HG03432 (cell line): ENCODE data around the gene STOX2.

Experiments
- ATAC-seq: cut with Tn5 transposase; IDR thresholded peaks from one replicate; pipeline ENCODE4 v1.9.1; 2021; ENCODE audit warnings: mild to moderate bottlenecking, moderate library complexity; ENCODE audit not compliant: unreplicated experiment

STOX2 gene, protein sequence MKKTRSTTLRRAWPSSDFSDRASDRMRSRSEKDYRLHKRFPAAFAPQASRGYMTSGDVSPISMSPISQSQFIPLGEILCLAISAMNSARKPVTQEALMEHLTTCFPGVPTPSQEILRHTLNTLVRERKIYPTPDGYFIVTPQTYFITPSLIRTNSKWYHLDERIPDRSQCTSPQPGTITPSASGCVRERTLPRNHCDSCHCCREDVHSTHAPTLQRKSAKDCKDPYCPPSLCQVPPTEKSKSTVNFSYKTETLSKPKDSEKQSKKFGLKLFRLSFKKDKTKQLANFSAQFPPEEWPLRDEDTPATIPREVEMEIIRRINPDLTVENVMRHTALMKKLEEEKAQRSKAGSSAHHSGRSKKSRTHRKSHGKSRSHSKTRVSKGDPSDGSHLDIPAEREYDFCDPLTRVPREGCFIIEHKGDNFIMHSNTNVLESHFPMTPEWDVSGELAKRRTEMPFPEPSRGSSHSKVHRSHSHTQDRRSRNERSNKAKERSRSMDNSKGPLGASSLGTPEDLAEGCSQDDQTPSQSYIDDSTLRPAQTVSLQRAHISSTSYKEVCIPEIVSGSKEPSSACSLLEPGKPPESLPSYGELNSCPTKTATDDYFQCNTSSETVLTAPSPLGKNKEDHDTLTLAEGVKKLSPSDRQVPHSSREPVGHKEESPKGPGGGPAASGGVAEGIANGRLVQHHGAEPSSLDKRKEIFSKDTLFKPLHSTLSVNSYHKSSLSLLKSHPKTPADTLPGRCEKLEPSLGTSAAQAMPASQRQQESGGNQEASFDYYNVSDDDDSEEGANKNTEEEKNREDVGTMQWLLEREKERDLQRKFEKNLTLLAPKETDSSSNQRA (N-terminal part only)

DNA sequence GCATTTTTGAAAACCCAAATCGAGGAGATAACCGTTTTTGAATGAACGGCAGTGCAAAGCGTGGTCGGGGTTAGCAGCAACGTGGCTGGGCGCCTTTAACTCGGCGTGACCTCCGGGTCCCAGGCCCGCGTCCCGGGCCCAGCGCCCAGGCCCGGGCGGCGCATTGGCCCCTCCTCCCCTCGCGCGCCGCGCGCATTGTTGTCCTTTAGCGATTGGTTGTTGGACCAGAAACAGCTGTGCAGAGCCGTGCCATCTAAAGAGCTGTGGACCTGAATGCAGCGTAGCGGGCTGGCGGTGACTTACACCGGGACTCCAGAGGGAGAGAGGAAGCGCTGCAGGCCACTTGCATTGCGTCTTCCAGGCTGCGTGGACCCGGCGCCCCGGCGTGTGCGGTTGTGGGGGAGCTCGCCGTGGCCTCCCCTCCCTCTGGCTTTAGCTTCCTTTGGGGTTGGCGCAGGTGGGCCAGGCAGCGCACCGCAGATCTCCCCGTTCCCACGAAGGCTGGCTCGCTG is at the start of gene STOX2:
STOX2 (plus strand) TSS at position 227 of the 512 bp plus-strand sequence. CDS start 1,484 bp downstream, outside the sequence.
- no peak for ATAC-seq

DNA sequence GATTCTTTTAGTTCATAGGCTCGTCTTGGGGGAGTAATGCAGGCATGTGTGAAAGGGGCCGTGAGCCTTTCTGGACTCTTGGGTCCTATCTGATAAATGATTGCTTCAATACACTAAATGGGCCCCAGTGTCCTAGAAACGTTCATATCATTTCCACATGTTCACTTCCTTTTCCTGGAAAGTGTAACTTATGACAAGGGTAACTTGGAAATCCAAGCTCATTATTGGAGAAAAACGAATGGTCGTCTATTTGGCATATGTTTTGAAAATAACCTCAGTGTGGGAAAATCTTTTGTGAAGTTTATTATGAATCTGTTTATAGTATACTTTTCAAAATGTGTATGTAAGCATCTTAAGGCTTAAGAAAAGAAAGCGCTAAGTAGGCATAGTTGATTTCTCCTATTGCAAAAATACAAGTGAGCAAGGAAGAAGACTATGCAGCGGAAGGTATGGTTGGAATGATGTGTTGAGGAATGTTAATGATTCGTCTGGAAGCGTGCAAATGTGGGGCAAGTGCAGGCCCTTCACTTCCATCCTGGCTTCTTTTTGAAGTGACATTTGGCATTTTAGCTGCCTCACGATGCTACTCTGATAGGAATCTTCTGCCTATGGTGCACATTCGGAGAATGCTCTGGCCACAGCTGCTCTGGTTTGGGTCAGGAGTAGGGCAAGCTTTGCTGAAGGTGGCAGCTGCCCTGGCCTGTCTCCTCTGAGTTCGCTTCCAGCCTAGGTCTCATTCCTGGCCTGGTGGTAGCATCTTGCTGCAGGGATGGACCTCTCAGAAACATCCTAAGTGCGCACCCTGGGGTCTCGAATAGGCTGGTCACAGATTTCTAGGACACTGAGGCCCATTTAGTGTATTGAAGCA is 49.5 kb upstream of the STOX2 start:
- no peak for ATAC-seq

DNA sequence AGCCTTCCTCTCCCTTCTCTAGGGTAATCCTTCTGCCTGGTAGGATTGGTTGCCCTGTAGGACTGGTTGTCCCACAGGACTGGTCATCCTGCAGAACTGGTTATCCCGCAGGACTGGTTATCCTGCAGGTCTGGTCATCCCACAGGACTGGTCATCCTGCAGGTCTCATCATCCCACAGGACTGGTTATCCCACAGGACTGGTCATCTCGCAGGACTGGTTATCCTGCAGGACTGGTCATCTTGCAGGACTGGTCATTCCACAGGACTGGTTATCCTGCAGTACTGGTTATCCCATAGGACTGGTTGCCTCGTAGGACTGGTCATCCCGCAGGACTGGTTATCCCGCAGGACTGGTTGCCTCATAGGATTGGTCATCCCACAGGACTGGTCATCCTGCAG is 48.1 kb upstream of the STOX2 start:
- ATAC-seq, result no peak

DNA sequence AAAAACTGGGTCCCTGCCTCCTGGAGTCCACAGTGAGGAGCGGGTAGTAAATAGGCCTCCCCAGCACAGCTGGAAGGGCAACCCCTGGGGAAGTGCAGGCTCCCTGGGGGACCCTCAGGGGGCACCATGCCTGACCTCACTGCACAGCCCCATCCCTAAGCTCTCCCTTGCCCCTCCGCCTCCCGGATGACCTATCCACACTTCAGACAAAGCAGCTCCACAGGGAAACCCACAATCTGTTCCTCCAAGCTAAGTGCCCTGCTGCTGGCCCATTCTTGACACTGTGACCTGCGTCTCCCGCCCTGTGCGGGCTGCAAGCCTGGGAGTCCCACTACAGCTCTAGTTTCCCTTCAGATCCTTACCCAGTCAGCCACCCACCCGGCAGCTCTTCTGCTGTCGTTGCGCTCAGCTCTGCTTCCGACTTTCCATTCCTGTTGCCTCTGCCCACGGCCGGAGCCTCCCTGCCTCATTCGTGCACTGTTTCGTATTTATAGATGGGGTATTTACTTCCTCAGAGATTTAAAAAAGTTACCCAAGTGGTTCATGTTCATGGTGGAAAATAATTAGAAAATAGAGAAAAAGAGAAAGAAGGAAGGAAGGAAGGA is 47.0 kb upstream of the STOX2 start:
- no peak for ATAC-seq

DNA sequence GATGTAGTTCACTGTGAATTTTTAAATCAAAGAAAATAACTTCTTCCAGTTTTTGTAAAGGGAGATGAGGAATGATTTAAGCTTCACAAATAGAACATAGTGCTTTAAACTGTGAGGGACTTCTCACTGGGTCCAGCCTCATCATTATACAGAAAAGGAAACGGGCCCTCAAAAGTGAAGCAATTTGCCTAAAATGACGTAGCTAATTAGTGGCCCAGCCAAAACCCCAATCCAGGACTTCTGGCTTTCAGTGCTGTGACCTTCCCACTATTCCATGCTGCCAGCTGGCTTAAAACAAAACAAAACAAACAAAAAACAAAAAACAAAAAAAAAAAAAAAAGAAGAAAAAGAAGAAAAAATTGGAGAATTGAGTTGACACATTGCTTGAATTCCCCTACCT is 45.0 kb upstream of the STOX2 start:
- ATAC-seq, result no peak

- ATAC-seq, result no peak
These were observed 44.4 kb upstream of the STOX2 start for GRCh38 chr4:183860731-183861130.

DNA sequence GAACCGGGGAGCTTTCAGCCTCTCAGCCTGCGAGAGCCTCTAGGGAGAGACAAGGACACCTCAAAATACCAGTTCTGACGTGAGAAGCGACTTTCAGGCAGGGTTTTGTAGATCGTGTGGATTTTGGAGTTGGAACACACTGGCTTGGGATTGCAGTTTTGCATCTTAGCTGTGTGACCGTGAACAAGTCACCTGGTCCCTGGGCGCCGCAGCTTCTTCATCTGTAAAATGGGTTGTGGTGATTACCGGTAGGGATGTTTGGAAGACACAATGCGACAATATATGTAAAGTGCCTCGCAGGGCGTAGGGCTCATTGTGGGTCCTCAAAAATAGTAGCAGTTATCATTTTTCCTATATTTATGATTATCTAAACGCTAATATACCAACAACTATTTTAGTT is 43.7 kb upstream of the STOX2 start:
- ATAC-seq, result no peak

GRCh38 chr4:183863155-183863825 is 41.8 kb upstream of the STOX2 start:
- ATAC-seq, result no peak

DNA sequence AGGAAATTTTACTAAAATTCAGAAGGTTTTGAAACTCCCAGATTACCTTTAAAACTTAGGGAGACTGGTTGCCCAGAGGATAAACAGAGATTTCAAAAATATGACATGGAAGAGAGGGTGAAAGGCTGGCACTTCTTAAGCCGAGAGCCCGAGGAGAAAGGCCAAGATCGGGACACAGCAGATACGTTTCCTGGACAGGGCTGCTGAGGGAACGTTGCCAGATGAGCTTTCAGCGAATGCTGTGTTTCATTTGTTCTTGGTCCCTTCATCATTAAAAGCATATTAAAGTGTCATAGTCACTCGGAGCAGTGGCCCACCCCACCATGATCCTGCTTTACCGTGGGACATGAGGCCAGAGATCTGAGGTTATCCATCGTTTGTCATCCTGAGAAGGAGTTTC is 37.9 kb upstream of the STOX2 start:
- ATAC-seq, result no peak

GRCh38 chr4:183870997-183871396 is 34.1 kb upstream of the STOX2 start:
- ATAC-seq, result no peak

DNA sequence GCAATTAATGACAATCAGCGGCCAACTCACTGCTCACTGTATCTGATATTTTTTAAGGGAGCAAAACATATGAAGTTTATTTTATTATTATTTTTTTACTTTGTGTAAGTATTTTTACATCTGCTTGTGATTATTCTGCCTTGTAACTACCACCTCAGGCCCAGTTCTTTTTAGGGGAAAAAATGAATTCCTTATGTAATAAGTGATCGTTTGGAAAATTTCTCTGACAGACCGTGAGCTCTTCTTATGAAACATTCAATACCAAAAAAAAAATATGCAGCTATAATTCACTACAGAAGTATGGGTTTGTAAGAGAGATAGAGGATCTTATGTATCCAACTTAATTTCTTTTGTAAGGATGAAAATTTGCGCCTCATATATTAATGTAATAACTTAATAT is 33.5 kb upstream of the STOX2 start:
- no peak for ATAC-seq

DNA sequence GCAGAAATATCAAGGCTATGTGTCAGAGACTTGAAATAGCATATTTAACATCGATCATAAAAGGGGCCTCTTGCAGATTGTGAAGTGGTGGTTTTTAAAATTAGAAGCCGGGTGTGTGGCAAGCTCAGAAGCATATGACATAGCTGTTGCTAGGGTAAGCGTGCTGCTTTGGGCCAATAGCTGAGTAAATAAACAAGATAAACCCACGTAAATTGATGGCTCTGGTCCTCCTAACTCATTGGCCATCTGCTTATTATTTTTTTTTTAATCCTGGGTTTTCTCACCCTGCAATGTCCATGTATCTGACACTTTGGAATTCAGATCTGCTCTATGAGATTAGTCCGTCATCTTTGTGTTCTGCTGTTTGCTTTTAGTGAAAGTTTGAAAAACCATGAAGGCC is 32.6 kb upstream of the STOX2 start:
- ATAC-seq, result no peak

- no peak for ATAC-seq
These were observed 31.5 kb upstream of the STOX2 start for GRCh38 chr4:183873409-183874185.

- ATAC-seq, result no peak
These were observed 29.8 kb upstream of the STOX2 start for GRCh38 chr4:183875251-183875825.

DNA sequence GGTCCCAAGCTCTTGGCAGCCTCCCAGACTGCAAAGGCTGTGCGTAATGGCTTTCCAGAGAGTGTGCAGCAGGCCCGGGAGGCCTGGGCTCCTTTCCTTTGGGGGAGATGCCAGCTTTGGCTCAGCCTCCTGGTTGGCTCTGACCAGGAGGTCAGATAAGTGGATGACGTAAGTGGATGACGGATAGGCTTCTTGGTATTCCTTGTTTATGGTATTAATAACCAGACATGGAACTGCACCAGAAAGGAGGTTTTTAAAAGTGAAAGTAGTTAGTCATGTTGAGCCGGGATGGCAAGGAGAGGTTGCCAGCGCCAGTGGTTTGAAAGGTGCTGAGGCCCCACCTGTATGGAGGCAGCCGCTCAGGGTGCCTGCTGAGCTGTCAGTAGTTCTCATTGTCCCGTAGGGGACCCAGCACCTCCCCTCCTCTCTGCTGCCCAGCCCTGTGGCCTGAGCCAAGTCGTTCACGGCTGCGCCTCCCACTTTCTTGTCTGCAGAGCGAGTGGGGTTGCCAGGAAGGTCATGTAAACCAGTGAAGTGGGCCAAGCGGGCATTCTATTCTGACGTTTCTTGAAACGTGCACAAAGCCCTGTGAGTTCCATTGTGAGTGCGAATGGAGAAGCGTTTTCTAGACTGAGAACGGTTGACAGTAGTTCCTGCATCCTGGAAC is 28.7 kb upstream of the STOX2 start:
- ATAC-seq, result no peak

- ATAC-seq, result no peak
These were observed 26.7 kb upstream of the STOX2 start for GRCh38 chr4:183878251-183878970.

DNA sequence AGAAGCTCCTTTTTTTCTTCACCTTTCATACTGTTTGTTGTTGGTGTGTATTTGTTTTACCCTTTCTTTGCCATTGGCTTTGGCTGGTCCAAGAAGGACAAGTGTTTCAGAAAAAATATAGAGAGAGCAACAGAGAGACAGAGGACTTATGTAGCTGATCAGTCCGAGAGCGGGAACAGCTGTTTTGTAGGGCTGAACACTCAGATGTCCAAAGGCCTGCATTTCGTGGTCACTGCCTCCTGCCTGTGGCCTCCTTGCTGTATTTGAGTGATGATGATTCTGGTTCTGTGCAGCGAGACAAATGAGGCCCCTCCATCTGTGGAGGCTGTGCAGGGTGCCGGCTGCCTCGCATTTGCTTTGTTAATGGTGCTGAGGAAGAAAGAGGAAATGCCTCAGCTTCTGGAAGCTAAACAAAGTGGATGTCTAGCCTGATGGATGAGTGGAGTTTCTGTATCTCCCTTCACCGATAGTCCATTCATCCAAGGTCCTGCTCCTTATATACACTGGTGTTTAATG is 19.8 kb upstream of the STOX2 start:
- ATAC-seq, result no peak
